Measurements from ENCODE around the gene NKD2.

Gene NKD2

DNA sequence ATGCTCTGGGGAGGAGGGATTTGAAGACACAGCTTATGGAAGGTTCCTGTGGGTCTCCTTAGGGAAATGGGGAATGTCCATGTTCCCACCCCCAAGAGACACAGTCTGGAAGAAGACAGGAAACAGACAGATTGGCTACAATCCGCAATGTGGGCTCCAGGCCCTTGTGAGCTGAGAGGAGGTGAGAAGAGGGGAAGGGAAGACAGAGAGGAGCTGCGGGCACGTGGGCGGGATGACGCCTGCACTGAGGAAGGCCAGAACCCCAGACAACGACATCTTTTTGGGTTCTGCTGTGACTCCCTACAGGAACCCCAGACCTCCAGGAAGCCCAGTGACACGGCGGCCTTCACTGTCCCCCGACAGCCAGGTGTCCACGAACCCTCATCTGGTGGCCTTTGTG, 29.9 kb upstream of the NKD2 start:
- DNase-seq (ENCODE audit: low read depth), result no peak

DNA sequence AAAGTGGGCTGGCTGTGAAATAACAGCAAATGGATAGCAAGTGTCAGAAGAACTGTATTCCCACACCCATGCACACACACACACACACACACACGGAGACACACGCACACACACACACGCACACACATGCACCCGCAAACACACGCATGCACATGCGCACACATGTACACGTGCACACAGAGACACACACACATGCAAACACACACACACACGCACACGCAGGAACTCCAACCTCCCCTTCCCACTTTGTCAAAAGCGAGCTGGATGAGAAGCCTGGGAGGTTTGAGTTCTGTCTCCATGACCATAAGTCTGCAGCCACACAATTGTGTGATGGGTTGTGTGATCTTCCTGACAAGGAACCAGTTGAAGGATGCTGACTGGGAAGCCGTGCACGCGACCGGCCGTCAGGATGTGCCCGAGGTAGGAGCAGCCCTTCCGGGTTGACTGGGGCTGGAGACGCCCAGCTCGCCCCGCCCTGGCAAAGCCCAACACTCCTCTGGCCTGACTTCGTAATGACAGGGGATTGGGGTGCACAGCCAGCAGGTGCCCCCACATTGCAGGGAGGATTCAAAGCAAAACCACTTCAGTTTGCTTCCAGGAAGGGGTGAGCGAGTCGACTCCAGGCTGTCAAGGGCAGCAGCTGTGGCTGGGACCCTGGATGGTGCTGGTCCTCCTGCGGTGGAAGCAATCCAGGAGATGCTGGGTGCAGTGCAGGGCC, 29.3 kb upstream of the NKD2 start:
- DNase-seq (ENCODE audit: low read depth), result no peak

DNA sequence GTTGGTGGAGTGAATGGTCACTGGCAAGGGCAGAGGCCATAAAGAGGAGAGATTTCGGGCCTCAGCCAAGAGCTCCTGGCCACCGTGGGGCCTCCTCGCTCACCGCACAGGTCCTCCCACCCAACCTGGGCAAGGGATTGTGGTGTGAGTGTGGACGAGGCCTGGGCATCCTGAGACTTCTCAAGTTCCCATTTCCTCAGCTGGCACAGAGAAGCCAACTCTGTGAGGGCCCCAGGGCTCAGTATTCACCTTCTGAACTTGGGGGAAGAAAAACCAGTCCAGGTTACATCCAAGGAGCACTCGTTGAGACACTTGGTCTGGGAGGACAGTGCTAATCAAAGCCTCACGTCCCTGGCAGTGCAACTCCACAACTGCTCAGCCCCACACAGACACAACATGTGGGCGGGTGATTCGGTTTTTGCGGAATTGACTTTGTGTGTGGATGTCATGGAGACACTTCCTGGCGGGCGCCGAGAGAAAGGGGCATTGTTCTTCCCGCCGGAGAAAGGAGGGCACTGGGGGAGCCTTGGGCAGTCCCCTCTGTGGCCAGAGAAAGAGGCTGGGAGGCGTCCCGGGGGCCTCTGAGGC, 28.5 kb upstream of the NKD2 start:
- no peak for DNase-seq (ENCODE audit: low read depth)

DNA sequence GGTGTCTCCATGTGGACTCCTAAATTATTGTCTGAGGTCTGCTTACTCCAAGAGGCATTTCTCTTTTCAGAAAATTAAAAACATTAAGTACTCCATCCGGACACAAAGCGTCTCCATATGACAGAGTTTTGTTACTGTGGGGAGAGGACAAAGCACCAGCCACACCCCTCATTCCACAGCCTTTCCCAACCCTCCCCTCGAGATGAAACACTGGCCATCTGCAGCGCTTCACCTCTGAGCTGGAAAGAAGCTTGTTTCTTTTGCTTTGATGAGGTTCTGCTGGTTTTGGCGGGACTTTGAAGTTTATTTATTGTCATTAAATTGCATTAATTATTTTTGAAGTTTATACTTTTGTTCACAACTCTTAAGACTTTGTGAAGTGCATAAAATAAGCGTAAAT, 27.6 kb upstream of the NKD2 start:
- no peak for DNase-seq (ENCODE audit: low read depth)

DNA sequence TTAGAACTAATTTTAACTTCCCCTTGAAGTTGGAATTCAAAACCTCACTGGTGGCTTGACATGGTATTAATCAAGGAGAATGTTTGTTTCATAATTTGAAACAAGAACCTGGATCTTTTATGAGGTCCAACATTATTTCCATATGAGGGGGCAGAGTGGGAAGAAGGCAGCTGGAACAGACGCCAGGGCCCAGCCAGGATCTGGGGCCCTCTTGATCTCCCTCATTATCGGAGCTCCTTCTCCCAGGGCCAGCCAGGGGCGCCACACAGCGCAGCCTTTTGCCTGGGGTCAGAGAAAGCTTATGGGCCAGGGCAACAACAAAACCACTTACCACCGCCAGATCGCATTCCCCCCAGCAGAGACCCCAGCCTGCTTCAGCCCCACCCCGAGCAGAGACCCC, 27.1 kb upstream of the NKD2 start:
- DNase-seq (ENCODE audit: low read depth), result no peak

DNA sequence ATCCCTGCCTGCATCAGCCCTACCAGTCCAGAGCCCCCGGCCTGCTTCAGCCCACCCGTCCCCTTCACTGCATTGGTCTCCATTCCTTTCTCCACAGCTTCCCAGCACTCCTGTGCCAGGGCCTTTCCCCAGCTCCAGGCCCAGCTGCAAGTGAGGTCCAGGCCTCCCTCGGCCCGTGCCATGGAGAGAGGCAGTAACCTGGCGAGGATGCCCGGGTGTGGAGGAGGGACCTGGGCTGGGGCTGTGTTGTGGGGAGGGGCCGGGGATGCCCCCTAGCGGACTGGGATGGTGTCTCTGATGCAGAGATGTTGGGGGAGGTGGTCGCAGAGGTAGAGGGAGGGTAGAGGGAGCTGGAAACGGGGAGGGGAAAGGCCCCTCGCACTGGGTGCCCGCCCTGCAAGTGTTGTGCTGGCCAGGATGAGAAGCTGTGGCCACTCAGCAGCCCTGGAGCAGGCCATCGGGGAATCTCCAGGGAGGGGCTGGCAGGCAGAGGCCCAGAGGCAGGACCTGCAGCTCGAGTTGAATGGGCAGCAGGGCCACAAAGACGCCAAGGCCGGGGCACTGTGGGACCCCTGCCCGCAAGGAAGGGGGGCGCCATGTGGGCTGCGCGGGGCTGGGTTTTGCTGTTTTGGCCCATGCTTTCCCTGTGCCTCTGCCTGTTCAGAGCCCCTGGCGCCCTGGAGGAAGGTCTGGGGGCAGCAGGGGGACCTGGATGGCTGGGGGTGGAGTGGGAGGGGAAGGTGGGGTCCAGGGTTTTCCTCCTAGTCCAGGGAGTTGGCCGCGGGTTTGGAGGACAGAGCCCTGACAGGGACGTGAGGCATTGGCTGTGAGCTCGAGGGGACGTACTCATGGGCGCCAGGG, 26.0 kb upstream of the NKD2 start:
- no peak for DNase-seq (ENCODE audit: low read depth)

DNA sequence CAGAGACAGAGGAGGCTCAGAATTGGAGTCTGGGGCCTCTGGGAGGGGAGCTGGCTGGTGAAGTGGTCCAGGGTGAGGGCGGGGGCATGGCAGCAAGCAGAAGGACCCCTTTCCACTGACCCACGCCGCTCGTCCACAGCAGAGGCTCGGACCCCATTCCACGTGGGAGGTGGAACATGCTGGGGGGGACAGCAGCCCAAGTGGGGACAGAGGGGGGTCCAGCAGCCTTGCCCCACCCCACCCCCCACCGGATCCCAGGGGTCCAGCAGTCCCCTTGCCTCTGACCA, 25.4 kb upstream of the NKD2 start:
- DNase-seq (ENCODE audit: low read depth), result no peak

DNA sequence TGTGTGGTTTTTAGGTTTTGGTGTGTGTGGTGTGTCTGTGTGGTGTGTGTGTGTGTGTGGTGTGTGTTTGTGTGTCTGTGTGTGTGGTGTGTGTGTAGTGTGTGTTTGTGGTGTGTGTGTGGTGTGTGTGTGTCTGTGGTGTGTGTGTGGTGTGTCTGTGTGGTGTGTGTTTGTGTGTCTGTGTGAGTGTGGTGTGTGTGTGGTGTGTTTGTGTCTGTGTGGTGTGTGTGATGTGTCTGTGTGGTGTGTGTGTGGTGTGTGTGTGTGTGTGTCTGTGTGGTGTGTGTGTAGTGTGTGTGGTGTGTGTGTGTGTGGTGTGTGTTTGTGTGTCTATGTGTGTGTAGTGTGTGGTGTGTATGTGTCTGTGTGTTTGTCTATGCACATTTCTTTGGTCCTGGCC, 25.0 kb upstream of the NKD2 start:
- no peak for DNase-seq (ENCODE audit: low read depth)

DNA sequence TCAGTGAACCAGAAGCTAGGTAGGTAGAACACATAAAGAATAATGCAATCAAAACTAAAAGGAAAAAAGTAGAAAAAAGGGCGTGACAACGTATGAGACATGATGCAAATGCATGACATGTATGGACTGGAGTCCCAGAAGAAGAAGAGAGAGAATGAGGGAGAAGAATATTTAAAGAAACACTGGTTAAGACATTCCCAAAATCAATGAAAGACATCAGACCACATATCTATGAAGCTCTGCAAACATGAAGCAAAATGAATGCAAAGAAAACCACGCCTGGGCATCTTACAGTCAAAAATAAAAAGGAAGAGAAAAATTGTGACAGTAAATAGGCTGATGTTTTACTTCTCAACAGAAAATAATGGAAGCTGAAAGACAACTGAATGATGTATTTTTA, 23.8 kb upstream of the NKD2 start:
- DNase-seq (ENCODE audit: low read depth), result no peak

DNA sequence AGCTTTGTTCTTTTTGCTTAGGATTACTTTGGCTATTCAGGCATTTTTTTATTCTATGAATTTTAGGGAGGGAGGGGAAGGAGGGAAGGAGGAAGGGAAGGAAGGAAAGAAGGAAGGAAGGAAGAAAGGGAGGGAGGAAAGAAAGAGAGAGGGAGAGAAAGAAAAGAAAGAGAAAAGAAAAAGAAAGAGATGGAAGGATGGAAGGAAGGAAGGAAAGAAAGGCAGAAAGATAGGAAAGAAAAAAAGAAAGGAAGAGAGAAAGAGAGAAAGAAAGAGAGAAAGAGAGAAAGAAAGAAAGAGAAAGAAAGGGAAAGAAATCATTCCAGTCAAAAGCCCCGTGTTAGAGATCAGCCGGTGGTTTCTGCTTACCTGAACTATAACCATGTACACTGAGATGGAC, 20.8 kb upstream of the NKD2 start:
- DNase-seq (ENCODE audit: low read depth), result no peak

DNA sequence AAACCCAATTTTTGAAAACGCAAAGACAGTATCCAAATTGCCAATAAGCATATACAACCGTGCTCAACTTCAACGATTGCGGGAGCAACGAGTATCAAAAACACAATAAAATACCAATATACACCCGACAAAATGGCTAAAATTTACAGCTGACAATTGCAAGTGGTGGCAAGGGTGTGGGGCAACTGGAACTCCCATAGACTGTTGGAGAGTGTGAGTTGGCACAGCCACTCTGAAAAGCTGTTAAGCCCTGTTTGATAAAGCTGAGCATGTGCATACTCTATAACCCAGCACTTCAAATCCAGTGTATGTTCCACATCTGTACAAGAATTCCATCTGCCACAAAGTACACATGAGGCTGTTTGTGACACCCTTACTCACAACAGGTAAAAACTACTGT, 20.3 kb upstream of the NKD2 start:
- DNase-seq (ENCODE audit: low read depth), result no peak

DNA sequence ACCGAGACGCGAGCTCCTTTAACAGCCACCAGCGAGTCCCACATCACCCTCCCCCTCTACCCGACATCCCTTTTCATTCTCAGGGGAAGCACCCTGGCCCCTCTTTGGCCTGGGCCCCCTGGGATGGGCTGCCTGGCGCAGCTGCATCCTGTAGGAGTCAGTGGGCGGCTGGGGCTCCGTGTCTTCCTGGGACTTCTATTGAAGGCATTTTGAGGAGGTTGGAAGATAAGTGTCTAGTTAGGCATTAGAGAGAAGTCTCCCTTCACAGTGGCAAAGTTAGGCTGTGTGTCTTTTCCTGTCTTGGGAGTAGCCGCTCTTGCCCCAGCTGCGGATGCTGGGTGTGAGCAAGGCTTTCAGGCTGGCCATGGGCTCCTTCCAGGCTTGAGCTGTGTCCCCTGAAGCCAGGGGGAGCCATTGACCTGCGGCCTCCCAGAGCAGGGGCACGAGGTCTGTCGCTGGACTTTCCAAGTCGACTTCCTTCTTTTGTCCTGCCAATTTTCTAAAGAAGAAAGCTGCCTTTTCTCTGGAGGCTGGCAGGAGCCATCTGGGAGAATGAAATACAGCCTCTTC, 18.6 kb upstream of the NKD2 start:
- DNase-seq (ENCODE audit: low read depth), result no peak

DNA sequence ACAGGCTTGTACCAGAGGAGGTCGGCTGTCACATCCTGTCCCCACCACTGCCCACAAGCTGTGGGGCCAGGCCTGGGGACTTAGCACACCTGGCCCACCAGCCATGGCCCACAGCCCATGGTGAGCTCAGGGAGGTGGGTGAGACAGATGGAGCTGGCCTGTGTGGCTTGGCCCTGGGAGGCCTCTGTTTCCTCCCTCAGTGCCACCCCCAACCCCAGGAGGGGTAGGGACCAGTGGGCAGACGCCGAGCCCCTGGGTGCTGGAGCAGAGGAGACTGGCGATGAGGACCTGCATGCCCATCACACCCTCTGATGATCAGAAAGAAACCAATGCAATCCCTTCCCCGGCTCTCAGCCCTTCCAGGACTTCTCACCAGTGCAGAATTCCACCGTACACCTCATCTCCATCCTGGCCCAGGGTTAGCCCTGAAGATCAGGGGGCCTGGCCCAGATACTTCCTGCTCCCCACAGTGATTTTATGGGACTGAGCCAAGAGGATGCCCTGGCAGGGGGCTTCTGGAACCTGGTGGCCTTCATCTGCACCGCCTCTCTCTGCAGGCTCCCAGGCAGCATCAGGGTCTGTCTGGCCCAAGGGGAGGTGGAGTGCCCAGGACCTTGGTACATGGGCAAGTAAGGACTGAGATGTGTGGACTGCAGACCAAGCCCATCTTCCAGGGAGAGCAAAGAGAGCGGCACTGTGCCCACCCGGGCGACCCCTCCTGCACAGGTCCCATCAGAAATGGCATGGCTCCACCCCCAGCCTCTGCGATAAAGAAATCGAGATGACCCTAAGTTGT, 16.9 kb upstream of the NKD2 start:
- no peak for DNase-seq (ENCODE audit: low read depth)

DNA sequence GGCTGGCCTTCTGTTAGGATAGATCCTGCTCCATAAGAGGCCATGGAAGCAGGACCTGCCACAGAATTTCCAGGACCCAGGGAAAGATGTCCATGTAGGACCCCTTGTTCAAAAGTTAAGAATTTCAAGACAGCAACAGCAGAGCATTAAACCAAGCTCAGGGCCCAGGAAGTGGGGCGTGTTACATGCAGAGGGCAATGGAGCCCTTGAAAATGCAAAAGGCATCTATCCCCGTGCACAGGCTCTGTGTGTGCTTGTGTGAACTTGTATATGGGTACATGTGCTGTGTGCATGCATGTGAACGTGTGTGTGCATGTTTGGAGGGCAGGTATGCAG, 14.4 kb upstream of the NKD2 start:
- DNase-seq (ENCODE audit: low read depth), result no peak

DNA sequence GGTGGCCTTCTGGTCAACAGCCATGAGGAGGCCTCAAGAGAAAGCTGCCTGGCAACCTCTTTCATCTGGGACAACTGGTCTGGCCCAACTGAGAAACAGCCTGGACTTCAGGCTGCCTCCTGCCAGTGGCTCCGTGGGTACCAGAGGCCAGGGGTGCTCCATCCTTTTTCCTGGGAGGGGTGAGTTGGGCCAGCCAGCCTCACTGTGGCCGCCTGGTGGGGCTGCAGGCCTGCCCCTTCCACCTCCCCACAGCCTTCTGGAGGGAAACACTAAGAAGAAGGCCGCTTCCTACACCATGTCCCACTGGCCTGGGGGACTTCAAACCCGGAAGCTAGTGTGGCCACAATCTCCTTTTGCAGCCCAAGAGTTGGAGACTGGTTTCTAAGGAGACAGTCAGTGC, 13.8 kb upstream of the NKD2 start:
- DNase-seq (ENCODE audit: low read depth), result no peak

DNA sequence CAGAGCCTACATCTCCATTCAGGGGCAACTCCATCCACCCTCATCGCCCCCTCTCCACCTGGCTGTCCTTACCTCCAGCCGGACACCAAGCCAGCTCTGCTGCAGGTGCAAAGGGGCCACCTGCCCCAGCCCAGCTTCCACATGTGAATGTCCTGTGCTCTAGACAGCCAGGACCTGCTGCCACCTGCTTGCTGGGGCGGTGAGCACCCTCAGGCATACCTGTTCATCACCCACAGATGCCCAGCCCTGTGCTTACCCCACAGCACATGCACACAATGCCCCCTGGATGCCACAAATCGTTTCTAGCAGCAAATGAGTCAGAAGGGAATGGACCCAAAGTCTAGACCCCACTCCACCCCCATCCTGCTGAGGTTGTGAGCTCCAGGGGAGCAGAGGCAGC, 13.3 kb upstream of the NKD2 start:
- DNase-seq (ENCODE audit: low read depth), result no peak

DNA sequence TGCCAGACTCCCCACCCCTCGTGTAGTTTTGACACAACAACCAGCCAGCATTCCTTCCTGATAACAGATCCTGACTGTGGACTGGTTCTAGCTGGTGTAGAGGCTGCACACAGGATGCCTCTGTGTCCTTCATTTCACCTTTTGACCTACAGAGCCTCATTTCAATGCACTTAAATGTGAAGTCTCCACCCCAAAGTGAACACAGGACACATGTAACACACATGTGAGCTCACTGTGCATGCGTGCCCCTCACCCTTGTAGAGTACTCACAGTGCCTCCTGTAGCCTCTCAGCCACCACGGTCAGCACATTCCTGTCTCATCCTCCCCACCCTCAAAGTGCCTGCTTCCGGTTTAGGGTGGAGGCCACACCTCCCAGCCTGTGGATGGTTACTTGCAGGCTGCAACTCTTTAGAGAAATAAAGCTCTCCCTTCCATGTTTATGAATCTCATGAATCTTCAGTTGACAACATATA, 11.6 kb upstream of the NKD2 start:
- no peak for DNase-seq (ENCODE audit: low read depth)

DNA sequence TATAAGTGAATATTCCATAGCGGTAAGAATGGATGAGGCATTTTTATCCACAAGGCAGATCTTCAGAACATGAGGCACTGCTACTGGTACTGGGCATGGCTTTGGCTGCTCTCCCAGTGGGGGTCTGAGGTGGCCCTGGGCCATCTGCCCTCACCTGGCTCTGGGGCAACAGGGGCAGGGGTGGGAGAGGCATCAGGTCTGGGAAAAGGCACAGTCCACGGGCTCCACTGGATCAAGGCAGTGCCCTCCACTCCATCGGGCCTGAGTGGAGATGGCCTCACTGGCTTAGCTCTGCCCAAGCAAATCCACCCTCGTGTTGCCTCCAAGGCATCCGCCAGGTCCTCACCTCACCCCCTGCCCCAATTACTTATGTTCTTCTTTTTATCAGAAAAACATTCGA, 10.9 kb upstream of the NKD2 start:
- no peak for DNase-seq (ENCODE audit: low read depth)

DNA sequence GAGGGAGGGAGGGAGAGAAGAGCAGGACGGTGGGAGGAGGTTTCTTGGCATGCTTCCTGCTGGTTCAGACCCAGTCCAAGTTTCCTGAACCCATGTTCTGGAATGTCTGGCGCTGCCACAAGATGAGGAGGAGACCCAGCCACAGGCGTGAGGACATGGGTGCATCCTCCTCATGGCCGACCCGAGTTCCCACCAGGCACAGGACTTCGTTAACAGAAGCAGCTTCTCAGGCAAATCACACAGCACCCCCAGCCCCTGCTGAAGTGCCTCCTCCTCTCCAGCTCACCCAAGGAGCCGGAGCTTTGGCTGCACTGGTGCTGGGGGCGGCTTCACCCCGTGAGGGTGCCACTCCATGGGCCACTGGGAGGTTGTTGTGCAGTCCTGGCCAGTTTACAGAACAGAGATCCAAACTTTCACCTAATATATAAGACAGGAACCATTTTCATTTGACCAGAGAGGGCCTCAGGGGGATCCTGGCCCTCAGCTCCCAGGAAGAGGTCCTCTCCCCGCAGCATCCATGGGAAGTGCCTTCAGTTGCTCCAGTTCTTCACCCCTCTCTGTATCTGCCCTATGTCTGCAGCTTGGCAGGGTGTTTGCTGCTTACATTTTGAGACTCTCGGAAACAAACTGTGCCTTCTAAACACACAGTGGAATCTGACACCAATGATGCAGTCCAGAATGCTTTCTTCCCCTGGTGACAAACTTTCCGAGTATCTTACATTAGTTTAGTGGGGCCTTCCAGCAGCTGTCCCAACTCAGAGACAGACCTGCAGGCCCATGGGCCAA, 10.2 kb upstream of the NKD2 start:
- DNase-seq (ENCODE audit: low read depth), result no peak

DNA sequence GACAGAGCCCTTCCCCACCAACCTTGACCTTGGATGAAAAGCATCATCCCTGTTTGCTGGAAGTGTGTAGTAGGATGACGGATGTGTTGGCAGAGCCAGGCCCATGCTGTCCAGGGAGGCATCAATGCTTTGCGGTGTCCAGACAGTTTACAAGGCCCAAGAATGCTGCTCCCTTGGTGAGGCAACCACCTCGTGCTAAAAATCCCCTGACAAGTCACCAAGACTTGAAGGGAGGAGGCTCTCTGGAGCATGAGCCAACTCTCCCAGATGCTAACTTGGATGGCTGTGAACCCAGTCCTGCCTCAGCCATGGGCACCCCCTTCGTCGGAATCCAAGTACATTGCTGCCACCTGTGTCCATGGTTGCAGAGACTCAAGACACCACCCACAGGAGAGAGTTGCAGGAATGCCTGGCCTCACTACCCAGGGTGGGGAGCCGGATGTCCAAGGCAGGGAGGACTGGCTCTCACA, 9.5 kb upstream of the NKD2 start:
- no peak for DNase-seq (ENCODE audit: low read depth)

DNA sequence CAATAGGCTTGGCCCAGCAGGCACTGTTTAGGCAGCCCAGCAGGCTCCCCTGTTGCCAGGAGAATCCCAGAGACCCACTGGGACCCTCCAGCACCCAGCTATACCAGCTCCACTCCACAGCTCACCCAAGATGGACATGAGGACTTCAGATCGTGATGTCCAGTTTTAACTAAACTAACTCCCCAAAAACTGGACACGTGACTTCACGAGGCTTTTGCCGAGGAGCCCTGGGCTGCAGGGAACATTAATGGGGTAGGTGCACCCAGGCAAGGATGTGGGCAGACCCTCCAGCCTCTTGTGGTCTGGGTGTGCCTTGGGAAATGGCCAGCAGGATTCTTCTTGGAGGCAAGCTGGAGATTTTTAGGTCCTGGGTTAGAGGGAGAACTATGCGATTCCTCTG, 8.9 kb upstream of the NKD2 start:
- no peak for DNase-seq (ENCODE audit: low read depth)

DNA sequence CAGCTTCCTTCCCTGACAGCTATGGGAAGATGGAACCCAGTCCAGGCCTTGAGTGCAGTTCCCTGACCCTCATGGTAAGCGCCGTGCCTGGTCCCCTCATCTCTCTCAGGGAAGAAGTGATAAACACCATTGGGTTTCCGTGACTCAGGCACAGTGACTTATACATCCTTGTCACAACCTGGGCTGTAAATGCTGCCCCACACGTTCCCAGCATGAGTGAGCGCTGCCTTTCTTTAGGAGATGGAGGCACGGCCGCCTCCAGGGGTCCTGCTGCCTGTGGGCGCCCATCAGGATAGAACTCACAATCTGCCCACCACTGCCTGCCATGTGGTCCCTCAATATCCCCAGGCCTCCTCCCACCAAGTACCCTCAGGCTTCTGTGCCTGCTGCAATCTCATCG, 8.3 kb upstream of the NKD2 start:
- no peak for DNase-seq (ENCODE audit: low read depth)

All from stimulated activated CD8-positive, alpha-beta memory T cell treated with anti-CD3 and anti-CD28 coated beads, Interleukin-15, amount 100 ng/mL, for 1 hour (primary cell).